A549 (cell line): ENCODE data around the gene MBP. TPM values are rescaled to one million over a fixed set of nuclear protein-coding genes. Genes with fewer than 3 reads are reported as not detected.

ENCODE experiments used
- ATAC-seq, 2 experiments: fragments of 200-7000 bp in 1 of 2; fragments of >200 bp in 1 of 2; cut with Nextera tagmentation in 1 of 2; cut with Tn5 transposase in 1 of 2; 3 replicates each; pipeline versions ENCODE4 v1.8.0 to v1.9.1; 2018 to 2020; ENCODE audit warnings: mild to moderate bottlenecking in 1 of 2, moderate library complexity in 1 of 2
- CTCF ChIA-PET: fragments of 300-600 bp; sonication (Branson Sonifier 250); formaldehyde crosslinking; extraction: SDS; loops from one replicate; lab custom pipeline; 2021; ENCODE audit warnings: antibody characterized with exemption, inconsistent platforms; lab: Yijun Ruan, JAX
- POLR2A ChIA-PET: fragments of 350-600 bp; formaldehyde crosslinking; extraction: SDS; loops from one replicate; lab custom pipeline; 2021; ENCODE audit warnings: antibody characterized with exemption, inconsistent platforms; lab: Yijun Ruan, JAX
- DNase-seq, 2 experiments: peaks; one replicate each; pipeline versions ENCODE4 v3.0.0 to v3.0.0-alpha.2; 2011 to 2016; ENCODE audit warnings: low read depth in 1 of 2, low spot score in 1 of 2
- FAIRE-seq: peaks from 2 replicates; lab custom pipeline; 2011; peaks lifted over from hg19 to GRCh38; lab: Jason Lieb, UNC
- H3K27ac ChIP-seq, 2 experiments: fragments of >200 bp; sonication (Bioruptor Twin); formaldehyde crosslinking; 3 replicates each; pipeline ENCODE4 v1.5.1; 2016 to 2017
- H3K4me1 ChIP-seq: fragments of >200 bp; sonication (Bioruptor Twin); formaldehyde crosslinking; 3 replicates; pipeline ENCODE4 v1.6.1; 2016
- H3K4me2 ChIP-seq: fragments of >200 bp; sonication (Bioruptor Twin); formaldehyde crosslinking; 3 replicates; pipeline ENCODE4 v1.6.1; 2016
- H3K4me3 ChIP-seq: fragments of >200 bp; sonication (Bioruptor Twin); formaldehyde crosslinking; 3 replicates; pipeline ENCODE4 v1.5.1; 2016
- H3K9me3 ChIP-seq: fragments of >200 bp; sonication (Bioruptor Twin); formaldehyde crosslinking; 3 replicates; pipeline ENCODE4 v1.6.1; 2016
- GATA3 ChIP-seq: IDR thresholded peaks from 2 replicates; pipeline ENCODE4 v1.6.1; 2012; ENCODE audit warnings: borderline replicate concordance
- JUN ChIP-seq, 2 experiments: fragments of >200 bp; sonication (Bioruptor Twin); formaldehyde crosslinking; IDR thresholded peaks; 2 replicates in 1 of 2; 3 replicates in 1 of 2; pipeline ENCODE4 v1.6.1; 2016 to 2017
- KDM1A ChIP-seq: fragments of 200-600 bp; sonication (generic); IDR thresholded peaks from 2 replicates; pipeline ENCODE4 v1.6.1; 2016; ENCODE audit warnings: low read depth, mild to moderate bottlenecking
- KDM5A ChIP-seq: fragments of 200-600 bp; sonication (generic); IDR thresholded peaks from 2 replicates; pipeline ENCODE4 v1.6.1; 2016; ENCODE audit warnings: antibody characterized with exemption, mild to moderate bottlenecking
- MAZ ChIP-seq: fragments of 150-350 bp; IDR thresholded peaks from 2 replicates; pipeline ENCODE4 v1.6.1; 2014; ENCODE audit warnings: antibody characterized with exemption, low read depth, low read length, borderline replicate concordance
- MYC ChIP-seq: IDR thresholded peaks from 2 replicates; pipeline ENCODE4 v1.6.1; 2012; ENCODE audit warnings: mild to moderate bottlenecking, inconsistent platforms, low read length, improper control_type of control experiment, borderline replicate concordance
- NFE2L2 ChIP-seq: fragments of 150-350 bp; conservative IDR thresholded peaks from 2 replicates; pipeline ENCODE4 v1.6.1; 2014; ENCODE audit warnings: low read length
- NPAS2 ChIP-seq: fragments of 250-450 bp; sonication (Bioruptor Pico); IDR thresholded peaks from 2 replicates; pipeline ENCODE4 v1.8.0; 2022; ENCODE audit warnings: mild to moderate bottlenecking, moderate library complexity, borderline replicate concordance
- NR3C1 ChIP-seq: fragments of >200 bp; sonication (Bioruptor Twin); formaldehyde crosslinking; IDR thresholded peaks from 3 replicates; pipeline ENCODE4 v1.6.1; 2017
- RCOR1 ChIP-seq: fragments of 150-350 bp; IDR thresholded peaks from 2 replicates; pipeline ENCODE4 v1.6.1; 2014; ENCODE audit warnings: antibody characterized with exemption, low read length, low read depth
- RFX5 ChIP-seq: fragments of 450-650 bp; IDR thresholded peaks from 2 replicates; pipeline ENCODE4 v1.7.1; 2014; ENCODE audit warnings: antibody characterized with exemption, mild to moderate bottlenecking, moderate library complexity
- SMC3 ChIP-seq: fragments of >200 bp; sonication (Bioruptor Twin); formaldehyde crosslinking; IDR thresholded peaks from 3 replicates; pipeline ENCODE4 v1.6.1; 2018; ENCODE audit warnings: inconsistent platforms
- SREBF2 ChIP-seq: fragments of 450-650 bp; IDR thresholded peaks from 2 replicates; pipeline ENCODE4 v1.6.1; 2014; ENCODE audit warnings: mild to moderate bottlenecking, moderate library complexity
- ZFP36 ChIP-seq: fragments of 450-650 bp; IDR thresholded peaks from 2 replicates; pipeline ENCODE4 v1.6.1; 2014; ENCODE audit warnings: borderline replicate concordance; ENCODE audit not compliant: partially characterized antibody
- ZNF302 ChIP-seq: fragments of 250-450 bp; sonication (Bioruptor Pico); IDR thresholded peaks from 2 replicates; pipeline ENCODE4 v1.9.0; 2021; ENCODE audit warnings: inconsistent platforms, mild to moderate bottlenecking, moderate library complexity
- WGBS: methylation state at CpG from one replicate; pipeline ENCODE4 v1.1.6; 2017; ENCODE audit errors: missing lambda C conversion rate; 5-methylcytosine and 5-hydroxymethylcytosine counted together
- polyA plus RNA-seq, 4 experiments: library from polyadenylated mRNA; depleted of rRNA in 3 of 4; stranded (reverse); fragments of >200 nt; fragmentation: RNase III in 1 of 4; extraction: RNeasy Plus Mini Kit Qiagen cat#74134 plus additional on column Dnase treatment in 1 of 4; gene quantifications; 2 replicates in 3 of 4; 3 replicates in 1 of 4; pipeline ENCODE4 v1.2.3, GENCODE V29; 2011 to 2017
- TF ChIP-seq, protein P1 (sequence below): fragments of 200-600 bp; sonication (generic); IDR thresholded peaks from 2 replicates; pipeline ENCODE4 v1.6.1; 2016; ENCODE audit warnings: antibody characterized with exemption, mild to moderate bottlenecking, moderate library complexity
- TF ChIP-seq, protein P2 (sequence below): fragments of 450-650 bp; IDR thresholded peaks from 2 replicates; pipeline ENCODE4 v1.6.1; 2014; ENCODE audit warnings: antibody characterized with exemption

The MBP gene
- polyA plus RNA-seq, 2 of the 4 experiments (the other 2 are of a cell fraction) = 8.6 to 33.1 TPM

DNA sequence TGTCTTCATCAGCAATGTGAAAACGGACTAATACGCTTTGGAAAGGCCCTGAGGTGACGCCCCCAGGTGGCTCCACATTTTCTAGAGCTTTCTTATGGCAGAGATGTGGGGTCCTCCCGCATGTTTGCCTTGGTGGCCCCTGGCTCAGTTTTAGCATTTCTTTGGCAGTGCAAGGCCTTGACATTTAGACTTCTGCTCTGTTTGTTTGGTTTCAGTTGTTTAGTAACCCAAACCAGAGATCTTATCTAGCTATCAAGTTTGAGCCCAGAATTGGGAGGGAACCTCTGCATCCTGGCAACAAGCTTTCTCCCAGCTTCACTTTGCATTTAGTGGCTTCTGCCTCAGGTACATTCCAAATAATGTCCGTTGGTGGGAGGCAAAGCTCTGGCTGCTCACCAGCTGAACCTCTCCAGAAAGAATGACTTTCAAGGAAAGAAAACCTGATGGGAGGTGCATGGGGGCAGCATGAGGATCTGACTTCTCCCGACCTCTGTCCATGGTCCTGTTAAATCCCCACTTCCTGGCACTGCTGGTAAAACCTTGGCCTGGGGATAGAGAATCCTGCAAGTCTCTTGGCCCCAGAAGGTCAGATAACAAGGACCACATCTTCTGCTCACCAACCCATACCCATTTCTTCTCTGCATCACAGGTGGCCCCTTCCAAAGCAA lies 12.0 kb upstream of the MBP start:
- Histone ChIP-seq H3K9me3 (peaks cover 7% of the 10 kb centered on the region; the same call in 1 of the 3 replicates), H3K4me3 (no peak overlapping the region), H3K4me1 (no peaks in the 10 kb centered on the region), H3K27ac (no peak overlapping the region), H3K4me2 (no peak overlapping the region)
- FAIRE-seq (no peak), DNase-seq (no peak), ATAC-seq (no peak)
- WGBS = 44% methylated on average over 6 of the region's 6 CpGs
- TF ChIP-seq, protein P1, sequence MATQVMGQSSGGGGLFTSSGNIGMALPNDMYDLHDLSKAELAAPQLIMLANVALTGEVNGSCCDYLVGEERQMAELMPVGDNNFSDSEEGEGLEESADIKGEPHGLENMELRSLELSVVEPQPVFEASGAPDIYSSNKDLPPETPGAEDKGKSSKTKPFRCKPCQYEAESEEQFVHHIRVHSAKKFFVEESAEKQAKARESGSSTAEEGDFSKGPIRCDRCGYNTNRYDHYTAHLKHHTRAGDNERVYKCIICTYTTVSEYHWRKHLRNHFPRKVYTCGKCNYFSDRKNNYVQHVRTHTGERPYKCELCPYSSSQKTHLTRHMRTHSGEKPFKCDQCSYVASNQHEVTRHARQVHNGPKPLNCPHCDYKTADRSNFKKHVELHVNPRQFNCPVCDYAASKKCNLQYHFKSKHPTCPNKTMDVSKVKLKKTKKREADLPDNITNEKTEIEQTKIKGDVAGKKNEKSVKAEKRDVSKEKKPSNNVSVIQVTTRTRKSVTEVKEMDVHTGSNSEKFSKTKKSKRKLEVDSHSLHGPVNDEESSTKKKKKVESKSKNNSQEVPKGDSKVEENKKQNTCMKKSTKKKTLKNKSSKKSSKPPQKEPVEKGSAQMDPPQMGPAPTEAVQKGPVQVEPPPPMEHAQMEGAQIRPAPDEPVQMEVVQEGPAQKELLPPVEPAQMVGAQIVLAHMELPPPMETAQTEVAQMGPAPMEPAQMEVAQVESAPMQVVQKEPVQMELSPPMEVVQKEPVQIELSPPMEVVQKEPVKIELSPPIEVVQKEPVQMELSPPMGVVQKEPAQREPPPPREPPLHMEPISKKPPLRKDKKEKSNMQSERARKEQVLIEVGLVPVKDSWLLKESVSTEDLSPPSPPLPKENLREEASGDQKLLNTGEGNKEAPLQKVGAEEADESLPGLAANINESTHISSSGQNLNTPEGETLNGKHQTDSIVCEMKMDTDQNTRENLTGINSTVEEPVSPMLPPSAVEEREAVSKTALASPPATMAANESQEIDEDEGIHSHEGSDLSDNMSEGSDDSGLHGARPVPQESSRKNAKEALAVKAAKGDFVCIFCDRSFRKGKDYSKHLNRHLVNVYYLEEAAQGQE = peak; percentile 74; the same call in 1 of the 2 replicates
- TF ChIP-seq, protein P2, sequence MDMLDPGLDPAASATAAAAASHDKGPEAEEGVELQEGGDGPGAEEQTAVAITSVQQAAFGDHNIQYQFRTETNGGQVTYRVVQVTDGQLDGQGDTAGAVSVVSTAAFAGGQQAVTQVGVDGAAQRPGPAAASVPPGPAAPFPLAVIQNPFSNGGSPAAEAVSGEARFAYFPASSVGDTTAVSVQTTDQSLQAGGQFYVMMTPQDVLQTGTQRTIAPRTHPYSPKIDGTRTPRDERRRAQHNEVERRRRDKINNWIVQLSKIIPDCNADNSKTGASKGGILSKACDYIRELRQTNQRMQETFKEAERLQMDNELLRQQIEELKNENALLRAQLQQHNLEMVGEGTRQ = no peak
- ChIA-PET POLR2A (no interaction called here), CTCF (interaction anchor here (1.0 kb wide), 1 partner anchor 67 kb away, joined by 3 read pairs; no protein-coding TSS in a partner anchor)

DNA sequence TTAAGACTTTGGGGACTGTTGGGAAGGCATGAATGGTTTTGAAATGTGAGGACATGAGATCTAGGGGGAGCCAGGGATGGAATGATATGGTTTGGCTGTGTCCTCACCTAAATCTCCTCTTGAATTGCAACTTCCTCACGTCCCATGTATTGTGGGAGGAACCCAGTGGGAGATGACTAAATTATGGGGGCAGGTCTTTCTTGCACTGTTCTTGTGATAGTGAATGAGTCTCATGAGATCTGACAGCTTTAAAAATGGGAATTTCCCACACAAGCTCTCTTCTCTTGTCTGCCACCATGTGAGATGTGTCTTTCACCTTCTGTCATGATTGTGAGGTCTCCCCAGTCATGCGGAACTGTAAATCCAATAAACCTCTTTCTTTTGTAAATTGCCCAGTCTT lies 11.5 kb upstream of the MBP start:
- 90% methylated on average over 2 of the region's 2 CpGs for WGBS
- ChIA-PET POLR2A (no interaction called here), CTCF (interaction anchor here (1.0 kb wide), 1 partner anchor 68 kb away, joined by 3 read pairs; no protein-coding TSS in a partner anchor)
- FAIRE-seq = no peak
- Histone ChIP-seq H3K4me1 (no peaks in the 10 kb centered on the region), H3K4me3 (no peak overlapping the region), H3K9me3 (peaks cover 7% of the 10 kb centered on the region; the same call in 1 of the 3 replicates), H3K27ac (no peak overlapping the region), H3K4me2 (no peak overlapping the region)
- no peak for ATAC-seq
- TF ChIP-seq KDM1A (no peak), GATA3 (no peak), MAZ (no peak), KDM5A (no peak), NFE2L2 (no peak), JUN (IDR thresholded peaks at IDR 0.05) (no peak), NPAS2 (CRISPR knock-in tag) (no peak), NR3C1 (no peak), MYC (no peak), SMC3 (no peak), RFX5 (no peak), ZNF302 (CRISPR knock-in tag) (no peak)
- no peak for DNase-seq

DNA sequence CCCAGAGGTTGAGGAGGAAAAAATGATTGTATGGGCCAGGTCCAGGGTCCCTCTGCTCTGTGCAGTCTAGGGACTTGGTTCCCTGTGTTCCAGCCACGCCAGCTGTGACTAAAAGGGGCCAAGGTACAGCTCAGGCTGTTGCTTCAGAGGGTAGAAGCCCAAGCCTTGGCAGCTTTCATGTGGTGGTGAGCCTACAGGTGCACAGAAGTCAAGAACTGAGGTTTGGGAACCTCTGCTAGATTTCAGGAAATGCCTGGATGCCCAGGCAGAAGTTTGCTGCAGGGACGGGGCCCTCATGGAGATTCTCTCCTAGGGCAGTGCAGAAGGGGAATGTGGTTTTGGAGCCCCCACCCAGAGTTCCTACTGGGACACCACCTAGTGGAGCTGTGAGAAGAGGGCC lies 10.6 kb upstream of the MBP start:
- ChIA-PET POLR2A (no interaction called here), CTCF (interaction anchor here (0.7 kb wide), 1 partner anchor 160 kb away, joined by 3 read pairs; no protein-coding TSS in a partner anchor)
- WGBS = 40% methylated on average over 1 of the region's 2 CpGs
- no peak for TF ChIP-seq RCOR1
- TF ChIP-seq SREBF2 = no peak
- TF ChIP-seq ZFP36 = peak; percentile 42
- Histone ChIP-seq H3K4me2 (no peak overlapping the region), H3K27ac (no peak overlapping the region), H3K4me3 (no peak overlapping the region), H3K4me1 (no peaks in the 10 kb centered on the region), H3K9me3 (peaks cover 7% of the 10 kb centered on the region; the same call in 1 of the 3 replicates)
- no peak for DNase-seq
- FAIRE-seq = no peak
- no peak for ATAC-seq
